Stimulated activated CD8-positive, alpha-beta memory T cell treated with anti-CD3 and anti-CD28 coated beads, Interleukin-7, amount 100 ng/mL, for 4 hours (primary cell): ENCODE results near the gene KHDRBS2.

Source experiments
- DNase-seq, 2 donors: peaks; one replicate each; pipeline ENCODE4 v3.0.0-alpha.2; 2020; ENCODE audit warnings: low read depth in 2 of 2

KHDRBS2 gene

GRCh38 chr6:62035952-62036351 lies 250.1 kb downstream of the KHDRBS2 start:
- no peak for DNase-seq

- no peak for DNase-seq
These were observed 272.3 kb downstream of the KHDRBS2 start for GRCh38 chr6:62013719-62014118.

- no peak for DNase-seq
These were observed 276.6 kb downstream of the KHDRBS2 start for GRCh38 chr6:62009445-62009844.

DNA sequence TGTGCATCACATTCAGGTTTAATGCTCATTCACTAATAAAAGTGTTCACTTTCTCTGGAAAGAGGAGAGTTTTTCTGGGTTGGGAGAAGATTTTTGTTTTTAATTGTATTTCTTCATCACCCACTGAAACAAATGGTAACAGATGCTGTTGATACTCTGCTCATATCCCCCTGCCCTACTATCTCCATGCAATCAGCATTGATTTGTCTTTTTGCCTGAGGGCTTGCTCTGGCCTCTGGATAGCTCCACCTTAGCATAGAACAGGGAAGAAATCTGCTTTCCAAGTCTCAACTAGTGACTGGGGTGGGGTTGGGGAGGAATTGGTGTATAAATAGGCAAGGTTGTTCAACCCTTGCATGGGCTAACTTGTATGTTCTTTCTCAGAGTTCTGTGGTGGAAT lies 296.4 kb downstream of the KHDRBS2 start:
- DNase-seq = no peak

GRCh38 chr6:61980622-61981021 lies 305.4 kb downstream of the KHDRBS2 start:
- no peak for DNase-seq

- DNase-seq = no peak
These were observed 308.1 kb downstream of the KHDRBS2 start for GRCh38 chr6:61977947-61978346.

DNA sequence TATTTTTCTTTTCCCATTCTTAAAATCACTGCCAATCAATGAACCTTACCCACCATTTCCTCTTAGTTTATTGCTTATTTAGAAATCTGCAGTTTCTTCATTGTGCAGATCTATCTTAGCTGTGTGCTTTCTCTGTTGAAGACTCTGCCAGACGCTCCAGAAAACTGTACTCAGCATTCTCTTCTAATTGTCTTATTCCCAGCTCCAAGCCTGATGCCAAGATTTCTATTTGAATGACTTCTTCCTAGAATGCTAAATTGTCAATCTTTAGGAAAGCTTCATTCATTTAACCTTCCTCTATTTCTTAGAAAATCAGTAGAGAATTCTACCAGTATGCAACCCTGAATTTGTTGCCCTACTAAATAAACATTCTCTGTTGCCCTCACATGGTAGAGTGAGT lies 308.9 kb downstream of the KHDRBS2 start:
- no peak for DNase-seq

DNA sequence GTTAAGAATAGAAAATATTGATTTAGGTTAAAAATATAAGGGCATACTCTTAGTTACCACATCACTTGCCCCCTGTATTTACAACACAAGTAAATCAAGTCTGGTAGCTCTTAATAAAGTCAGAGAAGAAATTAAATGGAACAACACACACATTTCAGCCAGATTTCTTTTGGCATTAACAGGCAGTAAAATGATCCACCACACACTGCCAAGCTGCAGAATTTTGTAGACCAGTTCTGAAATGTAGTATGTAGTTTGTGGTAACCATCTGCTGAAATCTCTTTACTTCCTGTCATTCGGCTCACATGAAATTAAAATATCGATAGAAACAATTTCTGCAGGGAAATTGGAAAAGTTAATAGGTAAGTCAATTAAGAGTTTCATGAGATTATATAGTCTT lies 326.8 kb downstream of the KHDRBS2 start:
- no peak for DNase-seq

DNA sequence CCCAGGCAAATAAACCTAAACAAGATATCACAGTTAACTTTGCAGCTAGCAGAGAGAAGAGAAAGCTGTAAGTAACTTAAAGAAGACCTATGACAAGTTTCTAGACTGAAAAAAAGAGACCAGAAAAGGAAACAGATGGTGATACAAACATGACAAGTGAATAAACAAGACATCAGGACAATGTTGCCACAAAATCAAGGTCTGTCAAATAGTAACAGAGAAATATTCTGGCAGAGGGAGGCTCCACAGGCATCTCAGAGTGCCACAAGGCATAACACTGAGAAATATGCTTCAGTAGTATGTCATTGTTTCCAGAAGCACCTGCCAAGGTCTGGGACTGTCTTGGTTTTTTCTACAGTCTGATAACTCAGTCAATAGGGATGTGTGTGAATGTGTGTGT lies 332.2 kb downstream of the KHDRBS2 start:
- DNase-seq = no peak

- DNase-seq = no peak
These were observed 334.4 kb downstream of the KHDRBS2 start for GRCh38 chr6:61951586-61951985.

GRCh38 chr6:61950811-61951210 lies 335.2 kb downstream of the KHDRBS2 start:
- no peak for DNase-seq

- no peak for DNase-seq
These were observed 336.1 kb downstream of the KHDRBS2 start for GRCh38 chr6:61949971-61950370.

- DNase-seq = no peak
These were observed 336.9 kb downstream of the KHDRBS2 start for GRCh38 chr6:61949161-61949560.

DNA sequence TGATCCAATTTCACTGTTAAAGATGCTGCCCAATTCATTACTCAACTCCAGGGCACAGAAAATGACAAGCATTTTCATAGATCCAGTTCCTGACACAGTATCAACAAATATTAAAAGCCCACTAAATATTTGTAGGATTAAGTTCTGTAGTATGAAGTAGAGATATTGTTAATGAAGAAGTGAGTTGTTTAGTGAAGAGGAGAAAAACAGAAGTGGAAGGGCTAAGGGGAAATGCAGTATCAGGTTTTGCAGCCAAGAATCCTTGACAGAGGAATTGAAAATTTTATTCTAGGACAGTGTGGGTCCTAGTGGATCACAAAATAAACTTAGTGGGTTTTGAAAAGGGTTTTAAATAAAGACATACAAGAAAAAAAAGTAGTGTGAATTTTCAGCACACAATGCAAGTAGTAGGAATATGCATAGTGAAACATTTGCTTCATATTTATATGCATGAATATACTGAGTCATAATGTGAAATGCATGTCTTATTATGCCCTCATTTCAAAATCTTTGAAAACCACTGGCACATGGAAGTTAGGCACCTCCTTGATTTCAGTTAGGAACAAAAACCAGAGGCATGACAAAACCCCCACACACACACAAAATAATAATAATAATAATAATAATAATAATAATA lies 338.6 kb downstream of the KHDRBS2 start:
- DNase-seq = no peak

- no peak for DNase-seq
These were observed 345.1 kb downstream of the KHDRBS2 start for GRCh38 chr6:61940919-61941318.

GRCh38 chr6:61935242-61935846 lies 350.7 kb downstream of the KHDRBS2 start:
- DNase-seq = no peak

GRCh38 chr6:61909486-61909885 lies 376.5 kb downstream of the KHDRBS2 start:
- no peak for DNase-seq

DNA sequence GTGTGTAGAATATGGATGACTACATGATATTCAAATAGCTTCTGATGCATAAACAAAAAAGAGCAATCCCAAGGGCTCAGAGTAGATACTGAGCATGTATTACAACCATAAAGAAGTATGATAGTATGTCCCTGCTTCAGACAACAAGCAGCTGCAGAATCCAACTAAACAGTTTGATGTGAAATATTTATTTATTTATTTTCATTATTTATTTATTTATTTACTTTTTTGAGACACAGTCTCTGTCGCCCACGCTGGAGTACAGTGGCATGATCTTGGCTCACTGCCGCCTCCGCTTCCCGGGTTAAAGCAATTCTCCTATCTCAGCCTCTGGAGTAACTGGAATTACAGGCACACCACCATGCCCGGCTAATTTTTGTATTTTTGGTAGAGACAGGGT lies 384.3 kb downstream of the KHDRBS2 start:
- DNase-seq = no peak

- no peak for DNase-seq
These were observed 391.5 kb downstream of the KHDRBS2 start for GRCh38 chr6:61894536-61894935.

GRCh38 chr6:61887423-61887822 lies 398.6 kb downstream of the KHDRBS2 start:
- no peak for DNase-seq

DNA sequence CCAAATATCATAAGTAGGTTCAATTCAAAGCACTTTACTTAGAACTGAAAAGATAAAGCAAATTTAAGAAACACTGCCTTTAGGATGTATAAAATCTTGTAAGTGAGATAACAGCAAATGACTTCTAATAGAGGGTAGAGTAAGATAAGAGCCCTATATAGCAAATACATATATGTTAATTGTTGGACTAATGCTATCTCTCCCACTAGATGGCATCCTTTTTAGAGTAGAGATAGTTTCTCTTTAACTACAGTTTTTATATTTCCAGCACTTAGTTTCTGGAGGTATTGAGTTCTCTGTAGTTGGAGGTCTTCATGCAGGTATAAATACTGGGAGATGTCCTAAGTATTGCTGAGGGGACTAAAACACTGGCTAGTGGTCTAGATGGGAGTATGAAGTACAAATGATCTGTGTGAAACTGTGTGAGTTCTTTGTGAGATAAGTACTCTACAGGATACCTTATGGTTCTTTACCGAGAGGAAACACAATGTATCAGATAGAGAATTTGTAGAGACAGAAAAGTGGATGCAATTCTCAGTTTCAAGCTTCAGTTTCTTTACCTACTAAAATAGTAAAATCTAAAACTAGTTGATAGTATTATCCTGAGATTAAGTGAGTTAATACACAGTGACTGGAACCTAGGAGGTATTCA lies 399.3 kb downstream of the KHDRBS2 start:
- DNase-seq = no peak

- DNase-seq = no peak
These were observed 416.2 kb downstream of the KHDRBS2 start for GRCh38 chr6:61869632-61870400.
